Measurements from ENCODE around the gene ZBED3.

DNA sequence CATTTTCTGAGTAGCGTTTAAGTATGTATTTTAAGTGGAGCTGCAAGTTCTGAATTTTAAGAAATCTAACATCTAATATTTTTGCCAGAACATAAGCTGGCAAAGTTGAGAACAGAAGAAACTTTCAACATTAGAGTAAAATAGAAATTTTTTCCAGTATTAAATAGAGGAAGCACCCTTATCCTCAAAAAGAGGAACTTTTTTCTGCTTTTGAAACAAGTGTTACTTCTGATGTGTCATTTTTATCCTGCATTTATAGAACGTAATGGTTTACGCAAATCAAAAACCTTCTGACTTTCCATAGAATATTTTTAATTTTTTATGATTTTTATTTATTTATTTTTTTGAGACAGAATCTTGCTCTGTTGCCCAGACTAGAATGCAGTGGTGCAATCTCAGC is 21.8 kb downstream of the ZBED3 start:
- TF ChIP-seq CTCF (IDR thresholded peaks at IDR 0.05; ENCODE audit: low read length), result no peak
- TF ChIP-seq EZH2phosphoT487 (IDR thresholded peaks at IDR 0.05; ENCODE audit: low read length), result no peak
- no peak for TF ChIP-seq EZH2 (optimal IDR thresholded peaks at IDR 0.05; ENCODE audit: low read depth, low read length)
